Nephron (organoid): ENCODE measurements around the gene JPT1.

Source experiments
- H3K27ac Mint-ChIP-seq, 3 experiments: 2 replicates each; pipeline ENCODE4 v1.8.0; 2020; ENCODE audit warnings: mixed read lengths in 3 of 3, mild to moderate bottlenecking in 2 of 3, moderate library complexity in 1 of 3
- H3K27me3 Mint-ChIP-seq: 2 replicates; pipeline ENCODE4 v1.8.0; 2021; ENCODE audit warnings: low read depth, mild to moderate bottlenecking, moderate library complexity, mixed read lengths
- H3K36me3 Mint-ChIP-seq: 2 replicates; pipeline ENCODE4 v1.8.0; 2020; ENCODE audit warnings: low read depth, mixed read lengths
- H3K4me1 Mint-ChIP-seq: 2 replicates; pipeline ENCODE4 v1.8.0; 2020; ENCODE audit warnings: mixed read lengths
- H3K4me3 Mint-ChIP-seq, 3 experiments: 2 replicates each; pipeline ENCODE4 v1.8.0; 2020; ENCODE audit warnings: mild to moderate bottlenecking in 3 of 3, mixed read lengths in 3 of 3, moderate library complexity in 2 of 3
- H3K9me3 Mint-ChIP-seq: 2 replicates; pipeline ENCODE4 v1.8.0; 2020; ENCODE audit warnings: mixed read lengths
- CTCF ChIP-seq, 3 experiments: fragments of 200-600 bp; sonication (generic); IDR thresholded peaks; one replicate each; pipeline ENCODE4 v1.5.0; 2021; ENCODE audit warnings: antibody characterized with exemption in 3 of 3; ENCODE audit not compliant: unreplicated experiment in 3 of 3

The JPT1 gene

GRCh38 chr17:75108193-75108592 is 46.1 kb downstream of the JPT1 start:
- H3K27me3 Mint-ChIP-seq = peaks cover 21% of the 10 kb centered on the region
- H3K27ac Mint-ChIP-seq = no peak overlapping the region
- no peak for TF ChIP-seq CTCF (IDR thresholded peaks at IDR 0.05; ENCODE audit: unreplicated experiment in 3 of 3)
- peak overlapping the region; percentile 87 to 91 (median 90) for H3K4me3 Mint-ChIP-seq
- peaks cover 13% of the 10 kb centered on the region for H3K36me3 Mint-ChIP-seq
- no peaks in the 10 kb centered on the region for H3K9me3 Mint-ChIP-seq
- H3K4me1 Mint-ChIP-seq = peaks cover 20% of the 10 kb centered on the region

- Mint-ChIP-seq H3K36me3 (peaks cover 10% of the 10 kb centered on the region), H3K4me1 (peaks cover 10% of the 10 kb centered on the region), H3K4me3 (peak overlapping the region in 2 of 3 experiments; percentile 15 to 66), H3K9me3 (no peaks in the 10 kb centered on the region), H3K27ac (peak overlapping the region in 1 of 3 experiments; percentile 38), H3K27me3 (peaks cover 21% of the 10 kb centered on the region)
- peak; percentile 68 to 78 (median 76) for TF ChIP-seq CTCF (IDR thresholded peaks at IDR 0.05; ENCODE audit: unreplicated experiment in 3 of 3)
Observed at GRCh38 chr17:75105126-75106080, 48.9 kb downstream of the JPT1 start.

GRCh38 chr17:75103601-75104554 is 50.4 kb downstream of the JPT1 start:
- Mint-ChIP-seq H3K4me1 (peaks cover 8% of the 10 kb centered on the region), H3K4me3 (no peak overlapping the region), H3K36me3 (peaks cover 14% of the 10 kb centered on the region), H3K27ac (no peak overlapping the region), H3K27me3 (peaks cover 19% of the 10 kb centered on the region), H3K9me3 (no peaks in the 10 kb centered on the region)
- TF ChIP-seq CTCF (IDR thresholded peaks at IDR 0.05; ENCODE audit: unreplicated experiment in 3 of 3) = no peak

- Mint-ChIP-seq H3K4me1 (peaks cover 8% of the 10 kb centered on the region), H3K9me3 (no peaks in the 10 kb centered on the region), H3K27ac (no peak overlapping the region), H3K27me3 (peaks cover 13% of the 10 kb centered on the region), H3K36me3 (peaks cover 20% of the 10 kb centered on the region), H3K4me3 (no peak overlapping the region)
- TF ChIP-seq CTCF (IDR thresholded peaks at IDR 0.05; ENCODE audit: unreplicated experiment in 3 of 3) = no peak
Observed at GRCh38 chr17:75102385-75102821, 51.9 kb downstream of the JPT1 start.

GRCh38 chr17:75099881-75100595 is 54.3 kb downstream of the JPT1 start:
- TF ChIP-seq CTCF (IDR thresholded peaks at IDR 0.05; ENCODE audit: unreplicated experiment in 3 of 3) = no peak
- H3K9me3 Mint-ChIP-seq = no peaks in the 10 kb centered on the region
- H3K4me1 Mint-ChIP-seq = no peaks in the 10 kb centered on the region
- no peak overlapping the region for H3K4me3 Mint-ChIP-seq
- peaks cover 3% of the 10 kb centered on the region for H3K27me3 Mint-ChIP-seq
- H3K36me3 Mint-ChIP-seq = peaks cover 14% of the 10 kb centered on the region
- H3K27ac Mint-ChIP-seq = no peak overlapping the region
